ENCODE measurements around the gene LGALS7. TPM values are rescaled to one million over a fixed set of nuclear protein-coding genes. Genes with fewer than 3 reads are reported as not detected.

The LGALS7 gene
- polyA plus RNA-seq, 1 of the 3 experiments (the other 2 are of a cell fraction): not detected

- H3K4me3 ChIP-seq (ENCODE audit: low read depth in 2 of 2, low read length in 1 of 2): no peak overlapping the region
- H3K4me2 ChIP-seq: no peak overlapping the region
- no peaks in the 10 kb centered on the region for H3K27me3 ChIP-seq (ENCODE audit: insufficient read depth)
- no peak for DNase-seq
- H3K36me3 ChIP-seq (replicated peaks in 1 of 2; ENCODE audit: control insufficient read depth in 1 of 2, insufficient read depth in 2 of 2, low read length in 1 of 2): no peaks in the 10 kb centered on the region
- H3K79me2 ChIP-seq (ENCODE audit: insufficient read depth): no peaks in the 10 kb centered on the region
- H2AFZ ChIP-seq (ENCODE audit: low read depth): no peak overlapping the region
- CTCF ChIA-PET: no interaction called here
- H3K9ac ChIP-seq: no peak overlapping the region
- H3K9me3 ChIP-seq: no peaks in the 10 kb centered on the region
- H3F3A ChIP-seq (replicated peaks; ENCODE audit: insufficient read depth): peaks cover 2% of the 10 kb centered on the region
- H3K9me2 ChIP-seq: no peaks in the 10 kb centered on the region
- TF ChIP-seq MXI1 (IDR thresholded peaks at IDR 0.05; ENCODE audit: low read depth, low read length) (no peak), NRF1 (IDR thresholded peaks at IDR 0.05; ENCODE audit: low read depth, low read length) (no peak), IRF3 (IDR thresholded peaks at IDR 0.05; ENCODE audit: low read depth, low read length) (no peak), CTCF (IDR thresholded peaks at IDR 0.05) (no peak), SMC3 (IDR thresholded peaks at IDR 0.05; ENCODE audit: low read depth, low read length) (no peak), ELF1 (IDR thresholded peaks at IDR 0.05) (no peak), RFX5 (IDR thresholded peaks at IDR 0.05; ENCODE audit: low read length) (no peak), REST (IDR thresholded peaks at IDR 0.05; ENCODE audit: low read depth, low read length) (no peak), TCF12 (IDR thresholded peaks at IDR 0.05) (no peak)
- 88% methylated on average over 9 of the region's 9 CpGs for WGBS (ENCODE audit: low lambda C conversion rate)
- peaks cover 0 to 6% of the 10 kb centered on the region in 2 experiments; a peak in 1 of 4 replicates for H3K4me1 ChIP-seq (ENCODE audit: control insufficient read depth in 1 of 2, insufficient read depth in 2 of 2, low read depth in 1 of 2, low read length in 1 of 2)
- H4K20me1 ChIP-seq (ENCODE audit: insufficient read depth): no peaks in the 10 kb centered on the region
- POLR2A ChIA-PET: no interaction called here
- H3K27ac ChIP-seq (ENCODE audit: low read depth in 2 of 2, low read length in 1 of 2): no peak overlapping the region
These were observed 33.1 kb downstream of the LGALS7 start for GRCh38 chr19:38740257-38740592.

GRCh38 chr19:38739440-38740256 is 33.7 kb downstream of the LGALS7 start:
- H4K20me1 ChIP-seq (ENCODE audit: insufficient read depth): peaks cover 1% of the 10 kb centered on the region; the same call in 1 of the 2 replicates
- H3K4me2 ChIP-seq: no peak overlapping the region
- H3K4me1 ChIP-seq (ENCODE audit: control insufficient read depth in 1 of 2, insufficient read depth in 2 of 2, low read depth in 1 of 2, low read length in 1 of 2): peaks cover 0 to 7% of the 10 kb centered on the region in 2 experiments; a peak in 1 of 4 replicates
- no peak overlapping the region for H3K4me3 ChIP-seq (ENCODE audit: low read depth in 2 of 2, low read length in 1 of 2)
- peak; percentile 16 for DNase-seq
- H2AFZ ChIP-seq (ENCODE audit: low read depth): no peak overlapping the region
- CTCF ChIA-PET: no interaction called here
- peaks cover 8% of the 10 kb centered on the region for H3F3A ChIP-seq (replicated peaks; ENCODE audit: insufficient read depth)
- H3K9ac ChIP-seq: no peak overlapping the region
- H3K36me3 ChIP-seq (replicated peaks in 1 of 2; ENCODE audit: control insufficient read depth in 1 of 2, insufficient read depth in 2 of 2, low read length in 1 of 2): no peaks in the 10 kb centered on the region
- 90% methylated on average over 10 of the region's 16 CpGs for WGBS (ENCODE audit: low lambda C conversion rate)
- H3K9me3 ChIP-seq: no peaks in the 10 kb centered on the region
- POLR2A ChIA-PET: no interaction called here
- H3K27ac ChIP-seq (ENCODE audit: low read depth in 2 of 2, low read length in 1 of 2): no peak overlapping the region
- no peaks in the 10 kb centered on the region for H3K27me3 ChIP-seq (ENCODE audit: insufficient read depth)
- no peaks in the 10 kb centered on the region for H3K9me2 ChIP-seq
- no peaks in the 10 kb centered on the region for H3K79me2 ChIP-seq (ENCODE audit: insufficient read depth)
- TF ChIP-seq YY1 (IDR thresholded peaks at IDR 0.05; ENCODE audit: low read depth) (no peak), FOSL2 (IDR thresholded peaks at IDR 0.05; ENCODE audit: borderline replicate concordance, low read depth) (no peak), IRF3 (IDR thresholded peaks at IDR 0.05; ENCODE audit: low read depth, low read length) (no peak), MAX (IDR thresholded peaks at IDR 0.05; ENCODE audit: low read depth) (no peak), FOXJ3 (CRISPR knock-in tag; IDR thresholded peaks at IDR 0.05) (no peak)

Data from SK-N-SH (cell line).